Activated CD8-positive, alpha-beta T cell treated with anti-CD3 and anti-CD28 coated beads for 36 hours (primary cell): ENCODE results near the gene TM4SF18. TPM values are rescaled to one million over a fixed set of nuclear protein-coding genes. Genes with fewer than 3 reads are reported as not detected.

Source experiments
- ATAC-seq: fragments of 200-7000 bp; cut with Tn5 transposase; one replicate; pipeline ENCODE4 v1.10.0; 2021; ENCODE audit warnings: mild to moderate bottlenecking, moderate library complexity
- CTCF ChIA-PET: fragments of 350-600 bp; sonication (Branson Sonifier 250); formaldehyde crosslinking; loops from one replicate; lab custom pipeline; 2021; ENCODE audit warnings: antibody characterized with exemption; lab: Charles Lee
- POLR2A ChIA-PET: fragments of 350-600 bp; sonication (Branson Sonifier 250); formaldehyde crosslinking; loops from one replicate; lab custom pipeline; 2021; ENCODE audit warnings: antibody characterized with exemption; lab: Charles Lee
- DNase-seq: peaks from one replicate; pipeline ENCODE4 v3.0.0-alpha.2; 2020
- H3K27ac Mint-ChIP-seq: one replicate; pipeline ENCODE4 v1.8.0; 2021; ENCODE audit warnings: mild to moderate bottlenecking, mixed read lengths
- H3K27me3 Mint-ChIP-seq: one replicate; pipeline ENCODE4 v1.8.0; 2021; ENCODE audit warnings: mixed read lengths
- H3K36me3 Mint-ChIP-seq: one replicate; pipeline ENCODE4 v1.8.0; 2021; ENCODE audit warnings: low read depth, mixed read lengths
- H3K4me1 Mint-ChIP-seq: one replicate; pipeline ENCODE4 v1.8.0; 2021; ENCODE audit warnings: low read depth, mixed read lengths
- H3K4me3 Mint-ChIP-seq: one replicate; pipeline ENCODE4 v1.8.0; 2021; ENCODE audit warnings: mild to moderate bottlenecking, moderate library complexity, mixed read lengths
- H3K9me3 Mint-ChIP-seq: one replicate; pipeline ENCODE4 v1.8.0; 2021; ENCODE audit warnings: mixed read lengths
- intact Hi-C: fragments of 100-400 bp; cut with micrococcal nuclease; formaldehyde crosslinking; loops from one replicate; pipeline ENCODE4 v1.10.0; 2022
- total RNA-seq, 2 experiments: library from RNA; stranded (reverse); gene quantifications; one replicate each; pipeline ENCODE4 v1.2.3, GENCODE V29; 2021
- TF ChIP-seq, protein P1 (sequence below): fragments of 200-600 bp; IDR thresholded peaks from one replicate; pipeline ENCODE4 v1.8.0; 2022; ENCODE audit warnings: antibody characterized with exemption, mild to moderate bottlenecking

The TM4SF18 gene
- total RNA-seq, 2 experiments from 2014 or later, result not detected

DNA sequence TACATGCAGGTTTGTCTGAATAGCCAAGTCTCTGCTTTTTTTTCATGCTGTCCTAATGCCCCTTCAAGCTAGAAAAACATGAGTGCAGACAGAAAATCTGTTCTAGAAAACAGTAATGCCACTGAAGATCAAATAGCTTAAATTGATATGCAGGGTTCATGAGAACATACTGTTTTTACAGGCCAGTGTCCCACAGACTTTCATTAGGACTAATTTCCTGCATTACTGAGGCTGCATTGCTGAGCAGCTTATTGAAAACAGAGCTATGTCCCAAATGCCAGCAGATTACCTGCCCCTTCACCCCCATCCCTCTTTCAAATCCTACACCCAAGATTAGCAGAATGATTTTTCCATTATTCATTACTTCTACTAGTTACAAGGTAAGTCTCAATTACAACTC, 665 bp downstream of the TM4SF18 start:
- ChIA-PET CTCF (interaction anchor here (1.0 to 1.3 kb wide), 3 partner anchors 11 to 20 kb away, joined by 3 read pairs; no protein-coding TSS in a partner anchor), POLR2A (no interaction called here)
- H3K4me3 Mint-ChIP-seq, result no peak overlapping the region
- no peaks in the 10 kb centered on the region for H3K9me3 Mint-ChIP-seq
- H3K27ac Mint-ChIP-seq, result no peak overlapping the region
- ATAC-seq, result no peak
- no peaks in the 10 kb centered on the region for H3K36me3 Mint-ChIP-seq
- peaks cover 6% of the 10 kb centered on the region for H3K27me3 Mint-ChIP-seq
- TF ChIP-seq, protein P1, sequence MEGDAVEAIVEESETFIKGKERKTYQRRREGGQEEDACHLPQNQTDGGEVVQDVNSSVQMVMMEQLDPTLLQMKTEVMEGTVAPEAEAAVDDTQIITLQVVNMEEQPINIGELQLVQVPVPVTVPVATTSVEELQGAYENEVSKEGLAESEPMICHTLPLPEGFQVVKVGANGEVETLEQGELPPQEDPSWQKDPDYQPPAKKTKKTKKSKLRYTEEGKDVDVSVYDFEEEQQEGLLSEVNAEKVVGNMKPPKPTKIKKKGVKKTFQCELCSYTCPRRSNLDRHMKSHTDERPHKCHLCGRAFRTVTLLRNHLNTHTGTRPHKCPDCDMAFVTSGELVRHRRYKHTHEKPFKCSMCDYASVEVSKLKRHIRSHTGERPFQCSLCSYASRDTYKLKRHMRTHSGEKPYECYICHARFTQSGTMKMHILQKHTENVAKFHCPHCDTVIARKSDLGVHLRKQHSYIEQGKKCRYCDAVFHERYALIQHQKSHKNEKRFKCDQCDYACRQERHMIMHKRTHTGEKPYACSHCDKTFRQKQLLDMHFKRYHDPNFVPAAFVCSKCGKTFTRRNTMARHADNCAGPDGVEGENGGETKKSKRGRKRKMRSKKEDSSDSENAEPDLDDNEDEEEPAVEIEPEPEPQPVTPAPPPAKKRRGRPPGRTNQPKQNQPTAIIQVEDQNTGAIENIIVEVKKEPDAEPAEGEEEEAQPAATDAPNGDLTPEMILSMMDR, result no peak
- intact Hi-C loops, result no loop called here
- no peak for DNase-seq
- no peaks in the 10 kb centered on the region for H3K4me1 Mint-ChIP-seq

DNA sequence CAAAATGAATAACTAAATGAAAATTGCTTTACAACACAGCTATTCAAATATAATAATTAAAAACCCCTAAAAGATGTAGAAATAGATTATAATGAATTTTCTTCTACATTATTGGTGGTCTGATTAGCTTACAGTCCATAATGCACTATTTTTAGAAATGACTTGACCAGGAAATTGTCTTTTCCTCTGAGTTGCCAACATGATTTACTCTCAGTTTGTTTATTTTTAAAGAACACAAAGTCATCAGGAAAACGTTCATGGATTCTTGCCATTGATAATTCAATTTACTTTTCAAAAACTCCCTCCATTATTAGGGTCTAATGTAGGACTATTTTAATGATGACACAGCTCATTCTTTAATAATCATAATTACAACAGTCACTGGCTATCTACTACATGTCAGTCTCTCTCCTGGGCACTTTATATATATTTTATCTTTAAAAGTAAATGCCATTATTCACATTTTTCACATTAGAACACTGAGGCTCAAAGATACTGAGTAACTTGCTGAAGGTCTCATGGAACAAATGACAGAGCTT, 1.1 kb downstream of the TM4SF18 start:
- POLR2A ChIA-PET, result no interaction called here
- Mint-ChIP-seq H3K36me3 (no peaks in the 10 kb centered on the region), H3K4me1 (no peaks in the 10 kb centered on the region), H3K27ac (no peak overlapping the region), H3K9me3 (no peaks in the 10 kb centered on the region), H3K27me3 (peaks cover 10% of the 10 kb centered on the region), H3K4me3 (no peak overlapping the region)
- TF ChIP-seq, protein P1, result no peak
- no peak for DNase-seq
- CTCF ChIA-PET, result interaction anchor here (1.0 to 1.3 kb wide), 3 partner anchors 11 to 21 kb away, joined by 3 read pairs; no protein-coding TSS in a partner anchor
- intact Hi-C loops, result no loop called here
- ATAC-seq, result no peak

- ChIA-PET POLR2A (no interaction called here), CTCF (interaction anchor here (1.3 kb wide), 1 partner anchor 22 kb away, joined by 3 read pairs; no protein-coding TSS in a partner anchor)
- DNase-seq (no peak), ATAC-seq (no peak)
- Mint-ChIP-seq H3K4me1 (no peaks in the 10 kb centered on the region), H3K27ac (no peak overlapping the region), H3K27me3 (peaks cover 12% of the 10 kb centered on the region), H3K36me3 (no peaks in the 10 kb centered on the region), H3K4me3 (no peak overlapping the region), H3K9me3 (no peaks in the 10 kb centered on the region)
- TF ChIP-seq, protein P1, result no peak
- intact Hi-C loops, result no loop called here
These were observed 2.0 kb downstream of the TM4SF18 start for GRCh38 chr3:149331396-149331795.

DNA sequence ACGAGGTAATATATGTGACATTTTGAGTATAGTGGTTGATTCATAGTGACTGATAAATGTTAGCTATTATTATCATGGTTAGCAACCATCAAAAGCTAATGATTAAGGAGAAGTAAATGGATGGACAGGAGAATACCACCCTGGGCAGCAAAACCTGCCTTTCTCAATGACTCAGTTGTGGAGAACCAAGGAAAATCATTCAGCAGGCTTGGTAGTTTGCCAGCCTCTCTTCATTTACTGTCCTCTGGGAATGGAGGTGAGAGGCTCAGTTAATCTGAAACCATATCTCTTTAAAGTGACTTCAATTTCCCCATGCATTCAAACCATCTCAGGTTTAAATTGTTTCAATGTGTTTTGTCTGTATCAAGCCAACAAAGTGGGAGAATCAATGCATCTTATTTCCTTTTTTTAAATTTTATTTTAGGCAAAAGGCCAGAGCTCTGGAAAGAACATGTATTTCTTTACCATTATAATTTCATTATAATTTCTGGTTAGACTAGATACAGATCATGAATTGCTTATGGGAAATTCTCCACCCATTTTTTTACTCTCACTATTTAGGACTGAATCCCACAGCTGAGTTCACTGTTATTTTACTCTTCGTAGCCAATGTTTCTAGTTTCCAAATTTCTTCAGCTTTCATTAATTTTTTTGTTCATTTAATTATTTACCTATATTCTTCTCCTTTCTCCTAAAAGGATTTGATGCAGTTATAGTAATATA, 2.7 kb downstream of the TM4SF18 start:
- peaks cover 12% of the 10 kb centered on the region for H3K27me3 Mint-ChIP-seq
- DNase-seq (no peak), ATAC-seq (no peak)
- no peaks in the 10 kb centered on the region for H3K9me3 Mint-ChIP-seq
- intact Hi-C loops, result no loop called here
- TF ChIP-seq, protein P1, result no peak
- H3K4me3 Mint-ChIP-seq, result no peak overlapping the region
- H3K36me3 Mint-ChIP-seq, result no peaks in the 10 kb centered on the region
- ChIA-PET POLR2A (no interaction called here), CTCF (interaction anchor here (0.6 to 1.0 kb wide), 2 partner anchors 15 to 16 kb away, joined by 3 to 4 read pairs; no protein-coding TSS in a partner anchor)
- no peaks in the 10 kb centered on the region for H3K4me1 Mint-ChIP-seq
- H3K27ac Mint-ChIP-seq, result no peak overlapping the region

- Mint-ChIP-seq H3K4me1 (no peaks in the 10 kb centered on the region), H3K9me3 (no peaks in the 10 kb centered on the region), H3K27ac (no peak overlapping the region), H3K27me3 (peaks cover 8% of the 10 kb centered on the region), H3K36me3 (no peaks in the 10 kb centered on the region), H3K4me3 (no peak overlapping the region)
- ChIA-PET CTCF (interaction anchor here (0.9 kb wide), 1 partner anchor 465 kb away, joined by 3 read pairs; no protein-coding TSS in a partner anchor), POLR2A (no interaction called here)
- intact Hi-C loops, result no loop called here
- TF ChIP-seq, protein P1, result no peak
- DNase-seq (no peak), ATAC-seq (no peak)
These were observed 6.3 kb downstream of the TM4SF18 start for GRCh38 chr3:149327156-149327555.
